Hepatocyte (in vitro differentiated cells): Measurements from ENCODE around the gene IDH3G. TPM values are rescaled to one million over a fixed set of nuclear protein-coding genes. Genes with fewer than 3 reads are reported as not detected.

ENCODE experiments used
- DNase-seq: peaks from one replicate; pipeline ENCODE4 v3.0.0-alpha.2; 2016; ENCODE audit warnings: low spot score
- H2AFZ ChIP-seq: fragments of 200-600 bp; sonication (generic); 2 replicates; pipeline ENCODE4 v1.6.0; 2016; ENCODE audit warnings: antibody characterized with exemption, mild to moderate bottlenecking
- H3K27ac ChIP-seq: fragments of 200-600 bp; sonication (generic); 2 replicates; pipeline ENCODE4 v1.5.1; 2016; ENCODE audit warnings: mild to moderate bottlenecking
- H3K27me3 ChIP-seq: fragments of 200-600 bp; sonication (generic); 2 replicates; pipeline ENCODE4 v1.6.1; 2016
- H3K36me3 ChIP-seq: fragments of 200-600 bp; sonication (generic); replicated peaks from 2 replicates; pipeline ENCODE4 v1.5.1; 2016; ENCODE audit warnings: low read depth; ENCODE audit not compliant: insufficient read depth
- H3K4me1 ChIP-seq: fragments of 200-600 bp; sonication (generic); 2 replicates; pipeline ENCODE4 v1.5.1; 2016; ENCODE audit warnings: mild to moderate bottlenecking, moderate library complexity; ENCODE audit not compliant: insufficient read depth
- H3K4me2 ChIP-seq: fragments of 200-600 bp; sonication (generic); 2 replicates; pipeline ENCODE4 v1.6.0; 2016
- H3K4me3 ChIP-seq: fragments of 200-600 bp; sonication (generic); 2 replicates; pipeline ENCODE4 v1.5.1; 2016; ENCODE audit warnings: mild to moderate bottlenecking
- H3K79me2 ChIP-seq: fragments of 200-600 bp; sonication (generic); 2 replicates; pipeline ENCODE4 v1.6.0; 2017; ENCODE audit warnings: mild to moderate bottlenecking
- H3K9me2 ChIP-seq: fragments of 200-600 bp; sonication (generic); replicated peaks from 2 replicates; pipeline ENCODE4 v1.6.0; 2017; ENCODE audit warnings: mild to moderate bottlenecking; ENCODE audit not compliant: insufficient read depth
- H3K9me3 ChIP-seq: fragments of 200-600 bp; sonication (generic); 2 replicates; pipeline ENCODE4 v1.5.1; 2016; ENCODE audit warnings: low read depth, mild to moderate bottlenecking
- H4K20me1 ChIP-seq: fragments of 200-600 bp; sonication (generic); 2 replicates; pipeline ENCODE4 v1.6.0; 2016; ENCODE audit warnings: mild to moderate bottlenecking; ENCODE audit not compliant: insufficient read depth, poor library complexity, severe bottlenecking
- CTCF ChIP-seq: fragments of 200-600 bp; sonication (generic); IDR thresholded peaks from 2 replicates; pipeline ENCODE4 v1.5.1; 2016; ENCODE audit warnings: antibody characterized with exemption, mild to moderate bottlenecking; ENCODE audit not compliant: poor library complexity
- EZH2 ChIP-seq: fragments of 200-600 bp; sonication (generic); IDR thresholded peaks from 2 replicates; pipeline ENCODE4 v1.6.1; 2016; ENCODE audit warnings: antibody characterized with exemption, mild to moderate bottlenecking, borderline replicate concordance
- EZH2phosphoT487 ChIP-seq: fragments of 200-600 bp; sonication (generic); IDR thresholded peaks from one replicate; pipeline ENCODE4 v1.6.1; 2018; ENCODE audit warnings: antibody characterized with exemption, mild to moderate bottlenecking, low read depth, moderate library complexity; ENCODE audit not compliant: unreplicated experiment, severe bottlenecking
- WGBS: methylation state at CpG from one replicate; pipeline ENCODE4 v1.1.6; 2016; ENCODE audit warnings: low lambda C conversion rate; ENCODE audit errors: missing lambda C conversion rate; 5-methylcytosine and 5-hydroxymethylcytosine counted together
- polyA plus RNA-seq: library from polyadenylated mRNA; unstranded; fragments of >200 nt; fragmentation: Nextera tagmentation; extraction: Ambion mirVana; gene quantifications from 2 replicates; pipeline ENCODE4 v1.2.1, GENCODE V29; 2016
- total RNA-seq: library from RNA; depleted of rRNA; stranded (reverse); fragments of >200 nt; gene quantifications from 2 replicates; pipeline ENCODE4 v1.2.3, GENCODE V29; 2014

IDH3G gene
- total and polyA plus RNA-seq, 2 experiments from 2014 or later = 35.4 to 74.3 TPM

- no peak overlapping the region for H2AFZ ChIP-seq
- no peak overlapping the region for H3K27ac ChIP-seq
- H4K20me1 ChIP-seq = no peaks in the 10 kb centered on the region
- H3K9me2 ChIP-seq = no peaks in the 10 kb centered on the region
- no peaks in the 10 kb centered on the region for H3K79me2 ChIP-seq
- H3K4me1 ChIP-seq = peaks cover 5% of the 10 kb centered on the region
- no peak for DNase-seq
- H3K9me3 ChIP-seq = no peaks in the 10 kb centered on the region
- TF ChIP-seq EZH2 (no peak), CTCF (no peak), EZH2phosphoT487 (no peak)
- H3K27me3 ChIP-seq = no peaks in the 10 kb centered on the region
- H3K36me3 ChIP-seq = no peaks in the 10 kb centered on the region
- H3K4me2 ChIP-seq = no peak overlapping the region
- 97% methylated on average over 12 of the region's 20 CpGs for WGBS
- H3K4me3 ChIP-seq = no peak overlapping the region
Measured at GRCh38 chrX:153767674-153768055, 26.5 kb downstream of the IDH3G start.

- Histone ChIP-seq H4K20me1 (no peaks in the 10 kb centered on the region), H3K79me2 (no peaks in the 10 kb centered on the region)
Measured at GRCh38 chrX:153766871-153767673, 27.1 kb downstream of the IDH3G start.

GRCh38 chrX:153766098-153766817 is 27.9 kb downstream of the IDH3G start:
- DNase-seq = peak; percentile 72
- Histone ChIP-seq H2AFZ (no peak overlapping the region), H4K20me1 (no peaks in the 10 kb centered on the region), H3K4me1 (peaks cover 5% of the 10 kb centered on the region), H3K9me3 (no peaks in the 10 kb centered on the region), H3K79me2 (no peaks in the 10 kb centered on the region), H3K36me3 (no peaks in the 10 kb centered on the region), H3K27ac (peak overlapping the region; percentile 75), H3K9me2 (no peaks in the 10 kb centered on the region), H3K4me3 (no peak overlapping the region), H3K27me3 (no peaks in the 10 kb centered on the region), H3K4me2 (peak overlapping the region; percentile 69)
- 56% methylated on average over 14 of the region's 21 CpGs for WGBS
- TF ChIP-seq EZH2phosphoT487 (no peak), EZH2 (no peak), CTCF (no peak)

More at GRCh38 chrX:153766871-153767673, 27.1 kb downstream of the IDH3G start:
- no peak for DNase-seq
- 92% methylated on average over 47 of the region's 56 CpGs for WGBS
- no peak overlapping the region for H3K4me2 ChIP-seq
- H3K36me3 ChIP-seq = no peaks in the 10 kb centered on the region
- no peak for TF ChIP-seq EZH2
- TF ChIP-seq CTCF = no peak
- TF ChIP-seq EZH2phosphoT487 = no peak
- peak overlapping the region; percentile 75 for H3K27ac ChIP-seq
- H3K9me2 ChIP-seq = no peaks in the 10 kb centered on the region
- H3K4me3 ChIP-seq = no peak overlapping the region
- H3K9me3 ChIP-seq = no peaks in the 10 kb centered on the region
- H3K4me1 ChIP-seq = peaks cover 5% of the 10 kb centered on the region
- H3K27me3 ChIP-seq = no peaks in the 10 kb centered on the region
- H2AFZ ChIP-seq = no peak overlapping the region
